Calu3 (cell line): ENCODE results near the gene TRIM65. TPM values are rescaled to one million over a fixed set of nuclear protein-coding genes. Genes with fewer than 3 reads are reported as not detected.
"Not testable (repeated sequence)": the region's sequence is repeated elsewhere in the genome, so short reads cannot be mapped to it uniquely, and the experiment has no call there.

Experiments
- BruUV-seq: library from RNA; stranded (reverse); fragments of 400-500 nt; replicated peaks from 2 replicates; lab custom pipeline; 2021; lab: Mats Ljungman, UMichigan
- CTCF ChIA-PET: fragments of 300-600 bp; sonication (Branson Sonifier 250); formaldehyde crosslinking; loops from one replicate; lab custom pipeline; 2022; ENCODE audit warnings: antibody characterized with exemption; lab: Charles Lee
- DNase-seq: peaks from one replicate; pipeline ENCODE4 v3.0.0; 2022
- H3K27ac Mint-ChIP-seq: one replicate; pipeline ENCODE4 v1.8.0; 2022; ENCODE audit warnings: mixed read lengths; ENCODE audit not compliant: unreplicated experiment
- H3K27me3 Mint-ChIP-seq: one replicate; pipeline ENCODE4 v1.8.0; 2022; ENCODE audit warnings: mixed read lengths; ENCODE audit not compliant: unreplicated experiment
- H3K36me3 Mint-ChIP-seq: one replicate; pipeline ENCODE4 v1.8.0; 2022; ENCODE audit warnings: mild to moderate bottlenecking, moderate library complexity, mixed read lengths; ENCODE audit not compliant: insufficient read depth, unreplicated experiment
- H3K4me1 Mint-ChIP-seq: one replicate; pipeline ENCODE4 v1.8.0; 2022; ENCODE audit warnings: mild to moderate bottlenecking, low read depth, mixed read lengths; ENCODE audit not compliant: unreplicated experiment
- H3K4me3 Mint-ChIP-seq: one replicate; pipeline ENCODE4 v1.8.0; 2022; ENCODE audit warnings: mild to moderate bottlenecking, low read depth, moderate library complexity, mixed read lengths; ENCODE audit not compliant: unreplicated experiment
- H3K9me3 Mint-ChIP-seq: one replicate; pipeline ENCODE4 v1.8.0; 2022; ENCODE audit warnings: low read depth, mixed read lengths; ENCODE audit not compliant: unreplicated experiment
- CTCF ChIP-seq: fragments of 200-600 bp; IDR thresholded peaks from one replicate; pipeline ENCODE4 v1.8.0; 2022; ENCODE audit warnings: antibody characterized with exemption; ENCODE audit not compliant: unreplicated experiment
- intact Hi-C: fragments of 100-400 bp; cut with micrococcal nuclease; formaldehyde crosslinking; loops from one replicate; pipeline ENCODE4 v1.10.0; 2022; ENCODE audit not compliant: unreplicated experiment
- total RNA-seq: library from RNA; stranded (reverse); gene quantifications from 2 replicates; pipeline ENCODE4 v1.2.3, GENCODE V29; 2022

TRIM65 gene
- total RNA-seq, 1 experiment from 2014 or later, result 15.4 TPM

- no peaks in the 10 kb centered on the region for H3K9me3 Mint-ChIP-seq
- BruUV-seq, result no TSS peak
- H3K27ac Mint-ChIP-seq, result no peak overlapping the region
- H3K4me3 Mint-ChIP-seq, result no peak overlapping the region
- peaks cover 36% of the 10 kb centered on the region for H3K36me3 Mint-ChIP-seq
- CTCF ChIA-PET, result interaction anchor here (0.5 to 3.2 kb wide), 18 partner anchors 10 to 409 kb away, joined by 3 to 46 read pairs (median 5); partner anchors contain the start of genes SMIM5, TRIM47, TRIM65 and UNC13D
- no peaks in the 10 kb centered on the region for H3K27me3 Mint-ChIP-seq
- no peak for DNase-seq
- intact Hi-C loops, result no loop called here
- H3K4me1 Mint-ChIP-seq, result peaks cover 8% of the 10 kb centered on the region
- no peak for TF ChIP-seq CTCF
Measured at GRCh38 chr17:75854881-75855309, 41.9 kb downstream of the TRIM65 start.

GRCh38 chr17:75854101-75854748 is 42.5 kb downstream of the TRIM65 start:
- Mint-ChIP-seq H3K4me1 (peaks cover 8% of the 10 kb centered on the region), H3K27ac (no peak overlapping the region), H3K4me3 (no peak overlapping the region), H3K36me3 (peaks cover 42% of the 10 kb centered on the region), H3K9me3 (no peaks in the 10 kb centered on the region), H3K27me3 (no peaks in the 10 kb centered on the region)
- intact Hi-C loops, result no loop called here
- TSS peak; percentile 65 for BruUV-seq
- TF ChIP-seq CTCF, result no peak
- DNase-seq, result no peak
- CTCF ChIA-PET, result interaction anchor here (0.6 to 3.2 kb wide), 4 partner anchors 9 to 42 kb away, joined by 3 to 46 read pairs (median 13); partner anchors contain the start of gene UNC13D

DNA sequence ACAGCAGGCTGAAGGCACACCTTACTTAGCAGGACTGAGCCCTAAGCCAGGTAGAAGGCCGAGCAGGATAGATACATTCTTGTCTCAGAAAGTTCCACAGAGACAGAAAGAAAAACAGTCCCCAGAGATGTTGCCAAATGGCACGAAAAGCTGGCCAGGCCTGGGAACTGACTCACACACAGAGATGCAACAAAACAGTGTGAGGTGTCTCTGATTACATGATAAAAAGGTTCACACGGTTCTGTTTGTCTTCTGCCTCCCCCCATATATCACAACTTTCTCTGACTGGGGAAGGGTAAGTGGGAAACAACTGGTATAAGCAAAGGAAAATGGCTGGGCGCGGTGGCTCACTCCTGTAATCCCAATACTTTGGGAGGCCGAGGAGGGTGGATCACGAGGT is 43.3 kb downstream of the TRIM65 start:
- Mint-ChIP-seq H3K27me3 (no peaks in the 10 kb centered on the region), H3K27ac (no peak overlapping the region), H3K4me3 (no peak overlapping the region), H3K9me3 (no peaks in the 10 kb centered on the region), H3K4me1 (peaks cover 8% of the 10 kb centered on the region), H3K36me3 (peaks cover 48% of the 10 kb centered on the region)
- DNase-seq, result no peak
- intact Hi-C loops, result no loop called here
- BruUV-seq, result no TSS peak
- CTCF ChIA-PET, result interaction anchor here (0.6 to 3.2 kb wide), 4 partner anchors 8 to 158 kb away, joined by 3 to 46 read pairs (median 13); partner anchors contain the start of gene UNC13D
- TF ChIP-seq CTCF, result no peak

DNA sequence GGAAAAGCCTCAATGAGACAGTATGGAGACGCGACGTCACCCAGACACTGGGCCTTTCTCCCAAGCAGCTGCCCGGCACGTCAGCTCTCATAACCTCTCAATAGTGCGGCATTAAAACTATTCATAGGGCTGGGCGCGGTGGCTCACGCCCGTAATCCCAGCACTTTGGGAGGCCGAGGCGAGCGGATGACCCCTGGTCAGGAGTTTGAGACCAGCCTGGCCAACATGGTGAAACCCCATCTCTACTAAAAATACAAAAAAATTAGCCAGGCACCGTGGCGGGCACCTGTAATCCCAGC is 45.1 kb downstream of the TRIM65 start:
- H3K27me3 Mint-ChIP-seq, H3K27ac Mint-ChIP-seq, H3K9me3 Mint-ChIP-seq, H3K4me1 Mint-ChIP-seq, CTCF ChIA-PET, DNase-seq, intact Hi-C loops, H3K4me3 Mint-ChIP-seq, BruUV-seq: not testable (repeated sequence)
- H3K36me3 Mint-ChIP-seq, result peaks cover 63% of the 10 kb centered on the region
